GM12878 (cell line): ENCODE data around the gene NEDD8. TPM values are rescaled to one million over a fixed set of nuclear protein-coding genes. Genes with fewer than 3 reads are reported as not detected.

ENCODE experiments used
- ATAC-seq: fragments of 200-7000 bp; cut with Tn5 transposase; 3 replicates; pipeline ENCODE4 v1.9.1; 2020; ENCODE audit warnings: mild to moderate bottlenecking, moderate library complexity
- BruUV-seq: library from RNA; stranded (reverse); fragments of 400-500 nt; replicated peaks from 2 replicates; lab custom pipeline; 2021; lab: Mats Ljungman, UMichigan
- CTCF ChIA-PET: fragments of 300-600 bp; sonication (Branson Sonifier 250); formaldehyde crosslinking; extraction: SDS; loops from one replicate; lab custom pipeline; 2021; ENCODE audit warnings: inconsistent platforms; lab: Yijun Ruan, JAX
- POLR2A ChIA-PET: fragments of 350-600 bp; formaldehyde crosslinking; extraction: SDS; loops from one replicate; lab custom pipeline; 2021; ENCODE audit warnings: inconsistent platforms; lab: Charles Lee
- RAD21 ChIA-PET: fragments of 300-600 bp; sonication (Branson Sonifier 250); formaldehyde crosslinking; loops from one replicate; lab custom pipeline; 2023; ENCODE audit warnings: antibody characterized with exemption; ENCODE audit not compliant: unreplicated experiment; lab: Charles Lee
- SMC1A ChIA-PET: fragments of 300-600 bp; sonication (Branson Sonifier 250); formaldehyde crosslinking; loops from one replicate; lab custom pipeline; 2023; ENCODE audit not compliant: unreplicated experiment, uncharacterized antibody; lab: Charles Lee
- DNase-seq: peaks from one replicate; pipeline ENCODE4 v3.0.0-alpha.2; 2011; ENCODE audit warnings: low read depth, low spot score
- FAIRE-seq: peaks from 3 replicates; lab custom pipeline; 2011; peaks lifted over from hg19 to GRCh38; lab: Jason Lieb, UNC
- H2AFZ ChIP-seq: 2 replicates; pipeline ENCODE4 v1.6.0; 2011; ENCODE audit warnings: low read depth, low read length, control low read depth; ENCODE audit not compliant: control insufficient read depth
- H3K27ac ChIP-seq: 2 replicates; pipeline ENCODE4 v1.5.1; 2011; ENCODE audit warnings: control low read depth; ENCODE audit not compliant: control insufficient read depth, insufficient read depth
- H3K27me3 ChIP-seq, 2 experiments: replicated peaks in 1 of 2; 2 replicates each; pipeline versions ENCODE4 v1.6.0 to v1.6.1; 2011; ENCODE audit warnings: low read length in 1 of 2; ENCODE audit not compliant: control insufficient read depth in 2 of 2, insufficient read depth in 2 of 2
- H3K36me3 ChIP-seq, 2 experiments: 2 replicates each; pipeline ENCODE4 v1.5.1; 2011; ENCODE audit warnings: low read length in 1 of 2; ENCODE audit not compliant: control insufficient read depth in 2 of 2, insufficient read depth in 2 of 2
- H3K4me1 ChIP-seq: 2 replicates; pipeline ENCODE4 v1.6.1; 2011; ENCODE audit warnings: mild to moderate bottlenecking, low read length, moderate library complexity, mixed read lengths; ENCODE audit not compliant: control insufficient read depth, insufficient read depth
- H3K4me2 ChIP-seq: 2 replicates; pipeline ENCODE4 v1.6.0; 2011; ENCODE audit warnings: control low read depth; ENCODE audit not compliant: control insufficient read depth, insufficient read depth
- H3K4me3 ChIP-seq: fragments of 200-600 bp; sonication (generic); 2 replicates; pipeline ENCODE4 v1.5.1; 2016
- H3K79me2 ChIP-seq: 2 replicates; pipeline ENCODE4 v1.6.0; 2011; ENCODE audit warnings: low read length; ENCODE audit not compliant: control insufficient read depth, insufficient read depth
- H3K9ac ChIP-seq: 2 replicates; pipeline ENCODE4 v1.8.0; 2011; ENCODE audit warnings: low read length, control low read depth, mixed read lengths; ENCODE audit not compliant: control insufficient read depth, insufficient read depth
- H3K9me3 ChIP-seq: replicated peaks from 3 replicates; pipeline ENCODE4 v1.5.1; 2011; ENCODE audit warnings: mild to moderate bottlenecking, low read length; ENCODE audit not compliant: control insufficient read depth, insufficient read depth
- H4K20me1 ChIP-seq: 2 replicates; pipeline ENCODE4 v1.6.0; 2011; ENCODE audit not compliant: control insufficient read depth, insufficient read depth
- WGBS: methylation state at CpG from one replicate; pipeline ENCODE4 v1.1.6; 2016; ENCODE audit warnings: low lambda C conversion rate; ENCODE audit not compliant: insufficient replicate concordance, insufficient coverage; ENCODE audit errors: missing lambda C conversion rate; 5-methylcytosine and 5-hydroxymethylcytosine counted together
- in situ Hi-C: fragments of 300-500 bp; cut with MboI; formaldehyde crosslinking; loops from 9 replicates; pipeline ENCODE4 v1.14.3; 2018; ENCODE audit warnings: mixed read lengths
- intact Hi-C: fragments of 100-400 bp; cut with micrococcal nuclease; formaldehyde crosslinking; loops from one replicate; pipeline ENCODE4 v1.14.2; 2022; ENCODE audit not compliant: unreplicated experiment
- polyA plus RNA-seq, 11 experiments: library from polyadenylated mRNA; depleted of rRNA in 4 of 11; unstranded in 6 of 11; stranded (reverse) in 5 of 11; fragments of >200 nt; fragmentation: Nextera tagmentation in 4 of 11; fragmentation: Illumina TruSeq in 1 of 11; extraction: Ambion mirVana in 4 of 11; extraction: Trizol in 1 of 11; gene quantifications; 1 replicate in 1 of 11; 2 replicates in 10 of 11; pipeline versions ENCODE4 v1.2.1 to v1.2.3, GENCODE V29; 2011 to 2016; ENCODE audit warnings: inconsistent platforms in 2 of 11, missing spikeins in 2 of 11, low read depth in 1 of 11
- total RNA-seq, 4 experiments: library from RNA; depleted of rRNA in 3 of 4; stranded (reverse); fragments of >200 nt in 3 of 4; fragmentation: Illumina TruSeq in 1 of 4; extraction: Trizol in 1 of 4; gene quantifications; 2 replicates each; pipeline versions ENCODE4 v1.2.1 to v1.2.3, GENCODE V29; 2013 to 2021
- TF ChIP-seq, protein P1 (sequence below): fragments of 450-650 bp; IDR thresholded peaks from 2 replicates; pipeline ENCODE4 v1.6.1; 2016; ENCODE audit warnings: mild to moderate bottlenecking
- TF ChIP-seq, protein P2 (sequence below): fragments of 450-650 bp; IDR thresholded peaks from 2 replicates; pipeline ENCODE4 v1.6.1; 2016; ENCODE audit warnings: mild to moderate bottlenecking, moderate library complexity, borderline replicate concordance

Gene NEDD8
- total and polyA plus RNA-seq, 10 of the 15 experiments (the other 5 are each of a cell fraction or from before 2014, with no cell fraction given): 164 to 991 (median 300) TPM

DNA sequence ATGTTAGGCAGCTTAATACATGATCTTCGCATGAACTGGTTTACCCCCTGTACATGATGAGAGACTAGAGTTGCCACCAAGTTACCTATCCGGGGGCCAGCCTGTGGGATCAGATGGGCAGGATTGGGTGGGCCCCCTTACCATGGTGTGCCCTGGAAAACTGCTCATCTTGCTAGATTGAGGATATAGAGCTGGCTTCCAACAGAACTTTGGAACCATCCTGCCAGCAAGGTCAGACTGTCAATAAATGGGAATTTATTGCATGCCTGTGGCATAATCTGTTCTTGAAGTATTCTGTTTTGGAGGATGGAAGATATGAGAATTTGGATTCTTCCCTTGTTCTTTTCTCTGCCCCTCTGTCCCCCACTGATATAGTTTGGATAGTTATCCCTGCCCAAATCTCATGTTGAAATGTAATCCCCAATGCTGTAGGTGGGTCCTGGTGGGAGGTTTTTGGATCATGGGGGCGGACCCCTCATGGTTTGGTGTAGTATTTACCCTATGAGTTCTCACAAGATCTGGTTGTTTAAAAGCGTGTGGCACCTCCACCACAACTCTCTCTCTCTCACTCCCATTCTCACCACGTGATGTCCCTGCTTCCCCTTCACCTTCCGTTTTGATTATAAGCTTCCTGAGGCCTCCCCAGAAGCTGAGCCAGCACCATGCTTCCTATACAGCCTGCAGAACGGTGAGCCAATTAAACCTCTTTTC lies 33.2 kb downstream of the NEDD8 start:
- H3K9me3 ChIP-seq: peaks cover 5% of the 10 kb centered on the region
- TF ChIP-seq, protein P1, sequence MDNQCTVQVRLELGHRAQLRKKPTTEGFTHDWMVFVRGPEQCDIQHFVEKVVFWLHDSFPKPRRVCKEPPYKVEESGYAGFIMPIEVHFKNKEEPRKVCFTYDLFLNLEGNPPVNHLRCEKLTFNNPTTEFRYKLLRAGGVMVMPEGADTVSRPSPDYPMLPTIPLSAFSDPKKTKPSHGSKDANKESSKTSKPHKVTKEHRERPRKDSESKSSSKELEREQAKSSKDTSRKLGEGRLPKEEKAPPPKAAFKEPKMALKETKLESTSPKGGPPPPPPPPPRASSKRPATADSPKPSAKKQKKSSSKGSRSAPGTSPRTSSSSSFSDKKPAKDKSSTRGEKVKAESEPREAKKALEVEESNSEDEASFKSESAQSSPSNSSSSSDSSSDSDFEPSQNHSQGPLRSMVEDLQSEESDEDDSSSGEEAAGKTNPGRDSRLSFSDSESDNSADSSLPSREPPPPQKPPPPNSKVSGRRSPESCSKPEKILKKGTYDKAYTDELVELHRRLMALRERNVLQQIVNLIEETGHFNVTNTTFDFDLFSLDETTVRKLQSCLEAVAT: 0 out of 2 replicates have a peak, but pooled peaks have one; percentile 49
- TF ChIP-seq, protein P2, sequence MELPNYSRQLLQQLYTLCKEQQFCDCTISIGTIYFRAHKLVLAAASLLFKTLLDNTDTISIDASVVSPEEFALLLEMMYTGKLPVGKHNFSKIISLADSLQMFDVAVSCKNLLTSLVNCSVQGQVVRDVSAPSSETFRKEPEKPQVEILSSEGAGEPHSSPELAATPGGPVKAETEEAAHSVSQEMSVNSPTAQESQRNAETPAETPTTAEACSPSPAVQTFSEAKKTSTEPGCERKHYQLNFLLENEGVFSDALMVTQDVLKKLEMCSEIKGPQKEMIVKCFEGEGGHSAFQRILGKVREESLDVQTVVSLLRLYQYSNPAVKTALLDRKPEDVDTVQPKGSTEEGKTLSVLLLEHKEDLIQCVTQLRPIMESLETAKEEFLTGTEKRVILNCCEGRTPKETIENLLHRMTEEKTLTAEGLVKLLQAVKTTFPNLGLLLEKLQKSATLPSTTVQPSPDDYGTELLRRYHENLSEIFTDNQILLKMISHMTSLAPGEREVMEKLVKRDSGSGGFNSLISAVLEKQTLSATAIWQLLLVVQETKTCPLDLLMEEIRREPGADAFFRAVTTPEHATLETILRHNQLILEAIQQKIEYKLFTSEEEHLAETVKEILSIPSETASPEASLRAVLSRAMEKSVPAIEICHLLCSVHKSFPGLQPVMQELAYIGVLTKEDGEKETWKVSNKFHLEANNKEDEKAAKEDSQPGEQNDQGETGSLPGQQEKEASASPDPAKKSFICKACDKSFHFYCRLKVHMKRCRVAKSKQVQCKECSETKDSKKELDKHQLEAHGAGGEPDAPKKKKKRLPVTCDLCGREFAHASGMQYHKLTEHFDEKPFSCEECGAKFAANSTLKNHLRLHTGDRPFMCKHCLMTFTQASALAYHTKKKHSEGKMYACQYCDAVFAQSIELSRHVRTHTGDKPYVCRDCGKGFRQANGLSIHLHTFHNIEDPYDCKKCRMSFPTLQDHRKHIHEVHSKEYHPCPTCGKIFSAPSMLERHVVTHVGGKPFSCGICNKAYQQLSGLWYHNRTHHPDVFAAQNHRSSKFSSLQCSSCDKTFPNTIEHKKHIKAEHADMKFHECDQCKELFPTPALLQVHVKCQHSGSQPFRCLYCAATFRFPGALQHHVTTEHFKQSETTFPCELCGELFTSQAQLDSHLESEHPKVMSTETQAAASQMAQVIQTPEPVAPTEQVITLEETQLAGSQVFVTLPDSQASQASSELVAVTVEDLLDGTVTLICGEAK: no peak
- intact Hi-C loops: no loop called here
- no peak overlapping the region; the same call in 1 of the 2 replicates for H3K27ac ChIP-seq
- 64% methylated on average over 7 of the region's 7 CpGs for WGBS
- H3K27me3 ChIP-seq: no peaks in the 10 kb centered on the region
- ChIA-PET POLR2A (interaction anchor here (0.6 to 1.9 kb wide), 9 partner anchors 10 to 221 kb away, joined by 3 to 11 read pairs (median 4); partner anchors contain the start of gene IRF9), RAD21 (no interaction called here), SMC1A (interaction anchor here (0.7 to 1.1 kb wide), 2 partner anchors 11 to 22 kb away, joined by 3 read pairs; no protein-coding TSS in a partner anchor), CTCF (interaction anchor here (1.4 to 1.5 kb wide), 2 partner anchors 17 to 109 kb away, joined by 4 to 6 read pairs; partner anchors contain the start of genes CIDEB and MDP1)
- H3K4me1 ChIP-seq: peaks cover 15% of the 10 kb centered on the region
- no peaks in the 10 kb centered on the region; a peak in 1 of 4 replicates for H3K36me3 ChIP-seq
- no peak for DNase-seq
- in situ Hi-C loops: no loop called here
- H3K79me2 ChIP-seq: peaks cover 44% of the 10 kb centered on the region
- peak overlapping the region; percentile 36 for H3K4me2 ChIP-seq
- ATAC-seq: no peak
- no peak overlapping the region for H2AFZ ChIP-seq
- FAIRE-seq: no peak
- no TSS peak for BruUV-seq
- no peak overlapping the region for H3K9ac ChIP-seq
- H4K20me1 ChIP-seq: no peaks in the 10 kb centered on the region
- H3K4me3 ChIP-seq: no peak overlapping the region
